GM15510 (cell line): Measurements from ENCODE around the gene TEX12.

Experiments used
- POLR2A ChIP-seq: IDR thresholded peaks from 3 replicates; pipeline ENCODE4 v1.6.1; 2011; ENCODE audit warnings: borderline replicate concordance; ENCODE audit not compliant: insufficient read length; ENCODE audit errors: extremely low read depth

The TEX12 gene

GRCh38 chr11:112159098-112160065 is 7.8 kb upstream of the TEX12 start:
- no peak for TF ChIP-seq POLR2A

DNA sequence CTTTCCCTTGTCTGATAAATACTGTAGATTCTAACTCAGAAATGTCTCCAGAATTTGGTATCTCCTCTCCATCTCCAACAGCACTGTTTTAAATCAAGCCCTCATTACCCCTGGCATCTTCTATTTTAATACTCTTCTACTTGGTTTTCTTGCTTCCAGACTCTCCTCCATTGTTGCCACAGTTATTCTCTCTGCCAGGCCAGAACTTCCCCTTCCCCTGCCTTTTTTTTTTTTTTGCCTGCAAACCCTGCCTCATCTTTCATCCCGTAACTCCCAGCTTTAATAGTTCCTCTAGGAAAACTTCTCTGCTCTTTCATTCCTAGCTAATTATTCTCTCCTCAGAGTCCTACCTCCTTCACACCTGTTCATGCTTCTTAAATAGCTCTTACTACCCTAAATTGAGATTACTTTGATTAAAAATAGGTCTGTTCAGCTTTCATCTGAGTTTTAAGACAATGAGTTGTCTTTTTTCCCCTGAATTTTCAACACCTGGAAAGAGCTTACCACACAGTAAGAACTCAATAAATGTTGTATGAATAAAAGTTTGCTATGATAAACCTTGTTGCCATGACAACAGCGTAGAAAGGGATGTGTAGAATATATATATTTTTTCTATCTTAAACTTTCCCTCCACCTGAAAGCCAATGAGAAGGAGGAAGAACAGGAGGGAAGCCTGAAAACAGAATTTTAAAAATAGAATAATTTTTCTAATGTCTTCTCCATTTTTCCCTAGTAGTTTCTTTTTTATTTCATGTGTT is 6.9 kb upstream of the TEX12 start:
- no peak for TF ChIP-seq POLR2A

GRCh38 chr11:112161012-112161411 is 6.2 kb upstream of the TEX12 start:
- TF ChIP-seq POLR2A, result no peak

DNA sequence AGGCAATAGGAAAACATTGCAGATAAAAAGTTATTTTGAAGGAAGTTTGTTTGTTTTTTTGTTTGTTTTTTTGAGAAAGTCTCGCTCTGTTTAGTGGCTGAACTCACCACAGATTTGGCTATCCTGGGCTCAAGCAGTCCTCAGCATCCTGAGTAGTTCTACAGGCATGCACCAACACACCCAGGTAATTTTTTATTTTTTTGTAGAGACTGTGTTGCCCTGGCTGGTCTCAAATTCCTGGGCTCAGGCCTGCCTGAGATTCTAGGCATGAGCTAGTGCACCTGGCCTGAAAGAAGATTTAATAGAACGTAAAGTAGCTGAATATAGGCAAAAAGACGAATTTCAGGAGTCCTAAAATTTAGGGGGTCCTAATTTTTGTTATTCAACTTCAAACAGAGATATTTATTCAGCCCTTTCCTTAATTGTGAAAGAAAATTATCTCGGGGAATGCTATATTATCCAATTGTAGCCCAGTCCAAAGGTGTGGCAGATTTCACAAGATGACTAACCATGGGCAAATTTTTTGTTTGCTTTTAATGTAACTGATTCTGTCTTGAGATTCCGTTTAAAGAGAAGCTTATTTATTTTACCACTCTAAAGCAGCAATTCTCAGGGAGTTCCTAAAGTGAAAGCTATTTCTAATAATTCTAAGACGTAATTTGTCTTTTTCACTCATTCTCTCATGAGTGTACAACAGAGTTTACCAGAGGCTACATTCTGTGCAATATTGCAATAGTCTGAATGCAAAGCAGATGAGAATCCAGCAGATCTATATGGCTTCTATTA is 4.2 kb upstream of the TEX12 start:
- no peak for TF ChIP-seq POLR2A

GRCh38 chr11:112163875-112164685 is 3.1 kb upstream of the TEX12 start, which contains the start of gene IL18:
Gene IL18 (minus strand): TSS chr11:112164094. CDS start chr11:112155053, 9,041 bp downstream.
- no peak for TF ChIP-seq POLR2A

- no peak for TF ChIP-seq POLR2A
These were observed 2.1 kb upstream of the TEX12 start for GRCh38 chr11:112165049-112165448.

DNA sequence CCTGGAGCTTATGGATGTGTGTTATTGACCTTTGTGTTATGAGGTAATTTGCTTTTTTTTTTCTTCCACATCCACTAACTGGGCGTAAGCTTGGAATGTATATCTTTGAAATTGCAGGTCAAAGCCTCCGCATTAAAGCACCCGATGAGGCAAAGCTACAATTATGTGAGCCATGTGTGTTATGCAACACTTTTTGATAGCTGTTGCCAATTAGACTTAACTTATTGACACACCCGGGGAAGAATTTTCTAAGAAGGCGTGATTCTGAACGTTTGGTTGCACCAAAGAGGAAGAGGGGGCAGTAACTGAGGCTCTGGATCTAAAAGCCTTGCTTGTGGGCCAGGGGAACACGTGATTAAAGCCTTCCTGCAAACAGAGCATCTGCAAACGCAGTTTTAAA is 610 bp upstream of the TEX12 start:
- no peak for TF ChIP-seq POLR2A

DNA sequence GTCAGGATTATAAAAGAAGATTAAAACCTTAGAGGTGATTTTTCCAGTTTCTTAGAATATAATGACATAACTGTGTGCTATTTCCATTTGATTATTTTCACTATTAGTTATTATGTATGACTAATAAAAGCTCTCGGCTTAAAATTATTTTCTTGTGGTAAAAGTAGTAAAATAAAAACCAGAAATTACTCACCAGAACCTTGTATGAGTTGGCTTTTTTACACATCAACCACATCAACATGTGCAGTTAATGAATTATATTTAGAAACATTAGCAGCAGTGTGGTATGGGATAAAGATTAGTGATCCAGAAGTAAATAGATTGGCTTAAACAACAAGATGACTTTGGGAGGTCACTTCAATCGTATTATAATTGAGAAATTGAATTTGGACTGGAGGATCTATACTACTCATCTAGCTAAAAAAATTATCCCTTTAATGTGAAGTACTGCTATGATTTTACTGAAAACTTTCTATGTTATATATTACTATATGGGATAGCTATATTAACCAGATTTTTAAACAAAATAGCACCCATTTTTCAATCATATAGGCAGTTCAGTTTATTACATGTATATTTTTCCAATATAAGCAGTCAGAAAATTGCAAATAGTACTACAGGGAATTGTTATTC is 5.3 kb downstream of the TEX12 start:
- no peak for TF ChIP-seq POLR2A

GRCh38 chr11:112173152-112173551 is 6.0 kb downstream of the TEX12 start:
- TF ChIP-seq POLR2A, result no peak

- no peak for TF ChIP-seq POLR2A
These were observed 7.8 kb downstream of the TEX12 start, which contains the start of gene BCO2 for GRCh38 chr11:112174789-112175598. Gene BCO2 (plus strand): TSS chr11:112175512. CDS start chr11:112175602, 90 bp downstream.

- no peak for TF ChIP-seq POLR2A
These were observed 8.4 kb downstream of the TEX12 start for GRCh38 chr11:112175599-112175952.

GRCh38 chr11:112176077-112176476 is 8.9 kb downstream of the TEX12 start:
- no peak for TF ChIP-seq POLR2A

DNA sequence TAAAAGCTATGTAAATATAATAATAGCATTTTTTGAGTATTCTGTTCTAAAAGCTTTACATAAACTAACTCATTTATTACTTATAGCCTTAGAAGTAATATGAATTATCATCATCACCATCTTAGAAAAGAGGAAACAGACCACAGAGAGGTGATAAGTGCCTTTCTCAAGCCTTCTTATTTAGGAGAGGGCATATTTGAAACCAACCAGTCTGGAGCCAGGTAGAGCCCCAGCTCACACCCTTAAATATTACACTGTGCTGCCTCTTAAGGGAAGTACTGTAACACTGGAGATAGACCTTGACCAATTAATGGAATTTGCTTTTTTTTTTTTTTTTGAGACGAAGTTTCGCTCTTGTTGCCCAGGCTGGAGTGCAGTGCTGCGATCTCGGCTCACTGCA is 10.4 kb downstream of the TEX12 start:
- TF ChIP-seq POLR2A, result no peak

DNA sequence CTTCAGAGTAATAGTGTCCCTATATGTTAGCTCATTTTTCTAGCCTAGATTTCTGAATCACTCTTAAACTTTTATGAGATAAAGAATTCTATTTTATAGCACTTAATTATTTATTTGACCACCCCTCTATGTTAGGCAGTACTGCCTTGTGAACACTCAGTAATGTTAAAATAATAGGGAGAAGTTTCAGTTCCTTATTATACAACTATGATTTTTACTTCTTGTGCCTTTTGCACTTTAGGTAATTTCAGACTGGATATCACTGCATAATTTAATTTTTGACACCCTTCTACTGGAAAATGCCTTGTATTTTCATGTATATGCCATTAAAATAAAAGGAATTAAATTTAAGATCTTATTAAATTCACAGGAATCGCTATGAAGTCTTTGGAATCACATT is 11.3 kb downstream of the TEX12 start:
- TF ChIP-seq POLR2A, result no peak
